MCF 10A (cell line): ENCODE data around the gene KCNG4. TPM values are rescaled to one million over a fixed set of nuclear protein-coding genes. Genes with fewer than 3 reads are reported as not detected.

Source experiments
- BruUV-seq: library from RNA; stranded (reverse); fragments of 400-500 nt; replicated peaks from 2 replicates; lab custom pipeline; 2021; lab: Mats Ljungman, UMichigan
- CTCF ChIA-PET: fragments of 300-600 bp; sonication (Branson Sonifier 250); formaldehyde crosslinking; extraction: SDS; loops from one replicate; lab custom pipeline; 2021; ENCODE audit warnings: antibody characterized with exemption, inconsistent platforms; lab: Yijun Ruan, JAX
- POLR2A ChIA-PET: fragments of 300-600, 350-650 bp; sonication (Branson Sonifier 250); formaldehyde crosslinking; extraction: SDS; loops from one replicate; lab custom pipeline; 2020; ENCODE audit warnings: antibody characterized with exemption, inconsistent platforms; lab: Yijun Ruan, JAX
- DNase-seq: peaks from one replicate; pipeline ENCODE4 v3.0.0-alpha.2; 2018; ENCODE audit not compliant: unreplicated experiment
- H3K27ac Mint-ChIP-seq: one replicate; pipeline ENCODE4 v1.8.0; 2022; ENCODE audit warnings: mild to moderate bottlenecking, low read depth, mixed read lengths; ENCODE audit not compliant: unreplicated experiment
- H3K27me3 Mint-ChIP-seq: one replicate; pipeline ENCODE4 v1.8.0; 2022; ENCODE audit warnings: mixed read lengths; ENCODE audit not compliant: insufficient read depth, unreplicated experiment
- H3K36me3 Mint-ChIP-seq: one replicate; pipeline ENCODE4 v1.8.0; 2022; ENCODE audit warnings: mild to moderate bottlenecking, moderate library complexity, mixed read lengths; ENCODE audit not compliant: insufficient read depth, unreplicated experiment
- H3K4me1 Mint-ChIP-seq: one replicate; pipeline ENCODE4 v1.8.0; 2022; ENCODE audit warnings: mixed read lengths; ENCODE audit not compliant: insufficient read depth, unreplicated experiment
- H3K4me3 Mint-ChIP-seq: one replicate; pipeline ENCODE4 v1.8.0; 2022; ENCODE audit warnings: mild to moderate bottlenecking, moderate library complexity, mixed read lengths; ENCODE audit not compliant: unreplicated experiment
- H3K9me3 Mint-ChIP-seq: one replicate; pipeline ENCODE4 v1.8.0; 2022; ENCODE audit warnings: mixed read lengths; ENCODE audit not compliant: unreplicated experiment
- intact Hi-C: fragments of 100-400 bp; cut with micrococcal nuclease; formaldehyde crosslinking; loops from 2 replicates; pipeline ENCODE4 v1.14.1; 2022
- total RNA-seq: library from RNA; stranded (reverse); gene quantifications from 2 replicates; pipeline ENCODE4 v1.2.3, GENCODE V29; 2022
- TF ChIP-seq, protein P1 (sequence below): fragments of 200-600 bp; IDR thresholded peaks from one replicate; pipeline ENCODE4 v1.8.0; 2022; ENCODE audit warnings: antibody characterized with exemption, mild to moderate bottlenecking; ENCODE audit not compliant: unreplicated experiment

Gene KCNG4
- total RNA-seq, 1 experiment from 2014 or later, result not detected

DNA sequence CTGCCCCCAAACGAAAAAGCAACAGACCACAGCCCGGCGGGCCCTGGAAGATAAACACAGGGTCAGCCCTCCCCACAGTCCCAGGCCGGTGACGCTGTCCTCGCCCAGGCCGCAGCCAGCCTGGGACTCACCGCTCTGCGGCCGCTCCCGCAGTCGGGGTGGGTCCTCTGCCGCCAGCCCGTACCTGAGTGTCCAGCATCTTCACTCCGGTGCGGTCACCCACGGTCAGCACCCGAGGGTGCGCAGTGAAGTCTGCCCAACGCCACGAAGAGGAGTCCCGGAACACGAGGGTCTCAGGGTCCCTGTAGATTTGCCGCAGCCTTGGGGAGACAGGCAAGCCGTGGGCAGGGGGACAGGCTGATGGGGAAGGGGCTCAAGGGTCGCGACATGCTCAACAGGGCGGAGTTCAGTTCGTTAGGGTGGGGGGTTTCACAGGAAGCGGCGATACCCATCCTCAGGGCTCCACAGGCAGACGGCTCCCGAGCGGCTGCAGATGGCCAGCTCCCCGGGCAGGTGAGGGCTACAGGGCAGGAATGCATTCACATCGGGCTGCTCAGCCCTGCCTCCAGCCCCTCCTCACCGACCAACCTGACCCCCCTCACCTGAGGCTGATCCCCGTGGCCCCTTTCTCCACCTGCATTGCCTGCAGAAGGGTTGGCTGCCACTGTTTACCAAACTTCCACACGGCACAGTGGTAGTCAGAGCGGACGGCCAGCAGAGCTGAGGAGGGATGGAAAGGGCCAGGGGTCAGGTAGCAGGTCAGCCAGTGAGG, 58.5 kb downstream of the KCNG4 start:
- no TSS peak for BruUV-seq
- no peak for DNase-seq
- Mint-ChIP-seq H3K36me3 (peaks cover 14% of the 10 kb centered on the region), H3K4me3 (no peak overlapping the region), H3K27ac (no peak overlapping the region), H3K4me1 (peaks cover 14% of the 10 kb centered on the region), H3K27me3 (no peaks in the 10 kb centered on the region), H3K9me3 (no peaks in the 10 kb centered on the region)
- intact Hi-C loops, result no loop called here
- TF ChIP-seq, protein P1, sequence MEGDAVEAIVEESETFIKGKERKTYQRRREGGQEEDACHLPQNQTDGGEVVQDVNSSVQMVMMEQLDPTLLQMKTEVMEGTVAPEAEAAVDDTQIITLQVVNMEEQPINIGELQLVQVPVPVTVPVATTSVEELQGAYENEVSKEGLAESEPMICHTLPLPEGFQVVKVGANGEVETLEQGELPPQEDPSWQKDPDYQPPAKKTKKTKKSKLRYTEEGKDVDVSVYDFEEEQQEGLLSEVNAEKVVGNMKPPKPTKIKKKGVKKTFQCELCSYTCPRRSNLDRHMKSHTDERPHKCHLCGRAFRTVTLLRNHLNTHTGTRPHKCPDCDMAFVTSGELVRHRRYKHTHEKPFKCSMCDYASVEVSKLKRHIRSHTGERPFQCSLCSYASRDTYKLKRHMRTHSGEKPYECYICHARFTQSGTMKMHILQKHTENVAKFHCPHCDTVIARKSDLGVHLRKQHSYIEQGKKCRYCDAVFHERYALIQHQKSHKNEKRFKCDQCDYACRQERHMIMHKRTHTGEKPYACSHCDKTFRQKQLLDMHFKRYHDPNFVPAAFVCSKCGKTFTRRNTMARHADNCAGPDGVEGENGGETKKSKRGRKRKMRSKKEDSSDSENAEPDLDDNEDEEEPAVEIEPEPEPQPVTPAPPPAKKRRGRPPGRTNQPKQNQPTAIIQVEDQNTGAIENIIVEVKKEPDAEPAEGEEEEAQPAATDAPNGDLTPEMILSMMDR, result no peak
- CTCF ChIA-PET, result interaction anchor here (0.5 kb wide), 1 partner anchor 39 kb away, joined by 4 read pairs; no protein-coding TSS in a partner anchor
- POLR2A ChIA-PET, result no interaction called here

DNA sequence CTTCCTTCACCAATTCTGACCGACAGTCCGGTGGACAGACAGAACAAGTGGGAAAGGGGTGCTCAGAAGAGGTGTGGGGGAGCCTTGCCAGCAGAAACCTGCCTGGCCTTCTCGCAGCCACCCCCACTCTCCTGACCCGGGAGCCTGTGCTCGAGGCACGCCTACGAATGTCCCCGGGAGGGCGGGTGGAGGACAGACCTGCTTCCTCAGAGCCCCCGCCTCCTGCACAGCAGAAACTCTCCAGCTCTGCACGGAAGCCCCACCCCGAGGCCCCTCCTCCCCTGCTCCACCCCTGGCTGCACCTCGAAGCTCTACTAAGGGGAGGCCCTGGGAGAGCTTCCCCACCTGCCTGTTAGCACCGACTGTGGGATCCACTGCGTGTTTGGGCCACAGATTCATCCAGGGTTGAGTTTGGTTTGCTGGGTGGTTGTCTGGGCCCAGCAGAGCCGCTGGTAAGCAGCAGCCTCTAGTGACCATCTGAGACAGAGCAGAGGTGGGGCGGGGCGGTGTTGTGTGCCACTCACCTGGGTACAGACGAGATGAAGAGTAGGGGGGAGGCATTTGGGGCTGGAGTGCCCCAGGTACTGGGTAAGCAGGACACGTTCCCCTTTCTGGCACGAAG, 59.2 kb downstream of the KCNG4 start:
- TF ChIP-seq, protein P1, result no peak
- H3K36me3 Mint-ChIP-seq, result peaks cover 14% of the 10 kb centered on the region
- H3K4me1 Mint-ChIP-seq, result peaks cover 14% of the 10 kb centered on the region
- no peaks in the 10 kb centered on the region for H3K27me3 Mint-ChIP-seq
- no peak overlapping the region for H3K4me3 Mint-ChIP-seq
- BruUV-seq, result no TSS peak
- DNase-seq, result no peak
- ChIA-PET POLR2A (no interaction called here), CTCF (interaction anchor here (0.5 kb wide), 1 partner anchor 38 kb away, joined by 4 read pairs; no protein-coding TSS in a partner anchor)
- no peak overlapping the region for H3K27ac Mint-ChIP-seq
- intact Hi-C loops, result no loop called here
- H3K9me3 Mint-ChIP-seq, result no peaks in the 10 kb centered on the region

DNA sequence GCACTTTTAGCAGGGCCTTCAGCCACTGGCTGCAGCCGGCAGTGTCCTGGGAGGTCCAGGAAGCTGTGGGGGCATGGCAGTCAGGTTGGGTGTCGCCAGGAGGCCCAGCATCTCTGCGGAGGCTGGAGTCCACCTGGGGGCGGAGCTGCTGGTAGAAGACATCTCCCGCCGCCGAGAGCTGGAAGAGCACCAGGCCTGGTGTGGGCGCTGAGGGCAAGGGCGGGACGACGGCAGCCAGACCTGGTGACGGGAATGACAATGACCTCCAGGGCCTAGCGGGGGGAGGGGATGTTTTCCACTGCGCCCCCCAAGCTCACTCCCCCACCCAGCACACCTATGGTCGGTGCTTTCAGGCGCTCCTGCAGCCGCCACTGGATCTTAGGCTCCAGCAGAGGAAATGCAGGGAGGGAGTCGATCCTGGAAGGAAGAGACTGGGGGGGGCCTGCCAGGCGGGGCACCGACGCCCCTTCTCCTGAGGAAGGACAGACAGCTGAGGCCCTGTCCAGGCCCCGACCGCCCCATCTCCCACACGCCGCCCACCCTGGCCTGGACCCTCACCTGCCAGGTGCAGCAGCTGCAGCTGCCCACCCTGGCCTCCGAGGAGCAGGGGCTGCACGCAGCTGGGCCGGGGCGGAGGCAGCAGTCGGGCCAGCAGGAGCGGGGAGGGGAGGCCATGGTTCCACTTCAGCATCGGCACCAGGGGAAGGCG, 60.0 kb downstream of the KCNG4 start:
- Mint-ChIP-seq H3K27ac (no peak overlapping the region), H3K4me1 (peaks cover 13% of the 10 kb centered on the region), H3K9me3 (no peaks in the 10 kb centered on the region), H3K27me3 (no peaks in the 10 kb centered on the region), H3K36me3 (peaks cover 14% of the 10 kb centered on the region), H3K4me3 (no peak overlapping the region)
- POLR2A ChIA-PET, result interaction anchor here (0.6 to 4.9 kb wide), 2 partner anchors 24 to 63 kb away, joined by 3 to 45 read pairs; partner anchors contain the start of gene MBTPS1
- TF ChIP-seq, protein P1, result no peak
- no TSS peak for BruUV-seq
- DNase-seq, result no peak
- CTCF ChIA-PET, result interaction anchor here (0.6 to 5.3 kb wide), 3 partner anchors 8 to 256 kb away, joined by 3 to 49 read pairs (median 3); partner anchors contain the start of gene TAF1C
- intact Hi-C loops, result loop anchor here (5.0 to 10.0 kb wide), 2 partner anchors 62 to 225 kb away; partner anchors contain the start of genes MBTPS1 and OSGIN1
